ENCODE measurements around the gene OSCP1. TPM values are rescaled to one million over a fixed set of nuclear protein-coding genes. Genes with fewer than 3 reads are reported as not detected.

The OSCP1 gene
- total and polyA plus RNA-seq, 4 donors = 20.0 to 27.9 (median 22.7) TPM

- H3K36me3 ChIP-seq (ENCODE audit: control insufficient read depth, insufficient read depth, low read length) = no peaks in the 10 kb centered on the region
- H3K4me3 ChIP-seq (ENCODE audit: low read depth, low read length) = no peak overlapping the region
- H3K27me3 ChIP-seq (ENCODE audit: control insufficient read depth, insufficient read depth, low read length) = no peaks in the 10 kb centered on the region
- H3K27ac ChIP-seq (ENCODE audit: low read depth, low read length) = no peak overlapping the region
- peaks cover 13% of the 10 kb centered on the region for H3K4me1 ChIP-seq (ENCODE audit: control insufficient read depth, insufficient read depth, low read length)
- no CpG with 5 or more reads among the region's 7 CpGs for WGBS (ENCODE audit: insufficient coverage)
- DNase-seq (ENCODE audit: low read depth in 4 of 6, low spot score in 6 of 6) = peak in 1 of 6 donors; percentile 76
- H3K9me3 ChIP-seq (ENCODE audit: control insufficient read depth, insufficient read depth, low read length) = no peaks in the 10 kb centered on the region
Observed at GRCh38 chr1:36475910-36476604, 25.8 kb upstream of the OSCP1 start.

DNA sequence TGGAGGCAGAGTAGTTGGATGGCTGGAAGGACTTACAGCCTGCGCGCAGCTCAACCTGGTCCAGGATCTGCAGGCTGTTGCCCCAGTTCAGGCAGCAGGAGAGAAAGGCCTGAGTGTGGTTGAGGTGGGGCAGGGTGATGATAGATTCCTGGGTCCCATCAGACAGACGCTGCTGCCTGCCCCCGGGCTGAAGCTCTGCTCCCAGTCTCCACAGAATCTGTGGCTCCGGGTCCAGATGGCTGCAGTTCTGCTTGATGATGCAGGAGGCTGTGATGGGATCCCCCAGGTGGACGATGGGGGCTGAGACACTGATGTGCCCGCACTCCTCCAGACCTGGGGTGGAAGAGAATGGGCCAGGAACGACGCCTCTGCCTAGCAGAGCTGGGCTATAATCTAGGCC is 25.1 kb upstream of the OSCP1 start:
- WGBS (ENCODE audit: insufficient coverage) = 69% methylated on average over 6 of the region's 9 CpGs
- peaks cover 13% of the 10 kb centered on the region for H3K4me1 ChIP-seq (ENCODE audit: control insufficient read depth, insufficient read depth, low read length)

GRCh38 chr1:36472656-36473055 is 22.4 kb upstream of the OSCP1 start:
- 73% methylated on average over 6 of the region's 6 CpGs for WGBS (ENCODE audit: insufficient coverage)
- H3K9me3 ChIP-seq (ENCODE audit: control insufficient read depth, insufficient read depth, low read length) = no peaks in the 10 kb centered on the region
- DNase-seq (ENCODE audit: low read depth in 4 of 6, low spot score in 6 of 6) = no peak
- H3K27ac ChIP-seq (ENCODE audit: low read depth, low read length) = no peak overlapping the region
- no peaks in the 10 kb centered on the region for H3K27me3 ChIP-seq (ENCODE audit: control insufficient read depth, insufficient read depth, low read length)
- H3K4me3 ChIP-seq (ENCODE audit: low read depth, low read length) = no peak overlapping the region
- no peaks in the 10 kb centered on the region for H3K36me3 ChIP-seq (ENCODE audit: control insufficient read depth, insufficient read depth, low read length)
- peaks cover 13% of the 10 kb centered on the region for H3K4me1 ChIP-seq (ENCODE audit: control insufficient read depth, insufficient read depth, low read length)

More for the DNA sequence above, 25.1 kb upstream of the OSCP1 start:
- Histone ChIP-seq H3K27me3 (ENCODE audit: control insufficient read depth, insufficient read depth, low read length) (no peaks in the 10 kb centered on the region), H3K36me3 (ENCODE audit: control insufficient read depth, insufficient read depth, low read length) (no peaks in the 10 kb centered on the region), H3K9me3 (ENCODE audit: control insufficient read depth, insufficient read depth, low read length) (no peaks in the 10 kb centered on the region), H3K4me3 (ENCODE audit: low read depth, low read length) (no peak overlapping the region), H3K27ac (ENCODE audit: low read depth, low read length) (no peak overlapping the region)
- peak in 1 of 6 donors; percentile 31 for DNase-seq (ENCODE audit: low read depth in 4 of 6, low spot score in 6 of 6)

DNA sequence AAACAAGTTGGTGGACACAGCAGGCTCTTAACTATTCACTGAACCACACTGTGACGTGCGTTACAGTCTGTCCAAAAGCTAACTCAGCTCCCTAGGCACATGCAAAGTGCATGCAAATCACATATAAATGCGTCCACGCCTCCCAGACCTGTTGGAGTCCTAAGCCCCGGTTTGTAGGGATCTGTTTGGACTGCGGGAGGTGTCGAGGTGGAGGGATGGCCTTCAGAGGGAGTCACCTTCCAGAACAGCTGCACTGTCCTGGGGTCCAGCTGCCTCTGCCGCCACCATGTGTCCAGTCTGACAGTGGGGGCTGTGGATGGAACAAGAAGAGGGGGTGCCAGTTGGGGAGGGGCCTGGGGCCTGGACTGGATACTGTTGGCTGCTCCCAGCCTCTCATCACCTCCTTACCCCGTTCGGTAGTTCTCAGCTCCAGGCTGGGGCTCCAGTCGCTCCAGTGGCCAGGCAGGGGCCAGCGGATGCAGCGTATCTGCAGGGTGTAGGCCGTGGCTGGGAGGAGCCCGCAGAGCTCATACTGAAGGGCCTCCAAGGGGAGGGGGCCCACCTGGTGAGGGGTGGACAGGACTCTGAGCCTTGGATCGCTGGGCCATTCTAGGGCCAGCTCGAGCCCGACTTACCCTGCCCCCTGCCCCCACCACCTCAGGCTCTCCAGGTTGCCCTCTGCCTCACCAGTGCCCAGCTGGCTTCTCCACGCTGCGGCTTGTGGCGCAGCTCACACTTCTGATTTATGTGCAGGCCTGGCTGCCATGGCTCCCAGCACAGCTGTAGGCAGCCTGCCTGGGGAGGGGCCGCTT is 21.8 kb upstream of the OSCP1 start:
- Histone ChIP-seq H3K27me3 (ENCODE audit: control insufficient read depth, insufficient read depth, low read length) (no peaks in the 10 kb centered on the region), H3K4me3 (ENCODE audit: low read depth, low read length) (no peak overlapping the region), H3K36me3 (ENCODE audit: control insufficient read depth, insufficient read depth, low read length) (no peaks in the 10 kb centered on the region), H3K4me1 (ENCODE audit: control insufficient read depth, insufficient read depth, low read length) (peaks cover 13% of the 10 kb centered on the region), H3K27ac (ENCODE audit: low read depth, low read length) (no peak overlapping the region), H3K9me3 (ENCODE audit: control insufficient read depth, insufficient read depth, low read length) (no peaks in the 10 kb centered on the region)
- DNase-seq (ENCODE audit: low read depth in 4 of 6, low spot score in 6 of 6) = peak in 1 of 6 donors; percentile 25
- 43% methylated on average over 14 of the region's 22 CpGs for WGBS (ENCODE audit: insufficient coverage)

DNA sequence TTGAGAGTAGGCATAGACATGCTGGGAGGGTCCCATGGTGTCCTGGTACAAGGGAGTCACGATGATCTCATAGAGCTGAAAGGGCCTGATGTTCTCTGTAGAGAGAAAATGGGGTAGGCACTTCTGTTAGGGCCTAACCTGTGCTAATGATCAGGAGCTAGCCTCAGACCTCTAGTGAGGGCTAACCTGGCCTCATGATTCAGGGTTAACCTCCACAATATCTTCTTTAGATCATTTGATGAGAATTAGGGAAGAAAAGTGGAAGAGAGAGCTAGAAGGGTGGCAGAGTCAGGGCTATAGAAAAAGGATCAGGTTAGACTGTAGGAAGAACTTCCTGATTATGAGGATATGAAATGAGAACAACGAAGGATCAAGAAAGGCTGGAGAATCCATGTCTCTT is 18.9 kb upstream of the OSCP1 start:
- Histone ChIP-seq H3K27me3 (ENCODE audit: control insufficient read depth, insufficient read depth, low read length) (no peaks in the 10 kb centered on the region), H3K4me1 (ENCODE audit: control insufficient read depth, insufficient read depth, low read length) (peaks cover 7% of the 10 kb centered on the region), H3K9me3 (ENCODE audit: control insufficient read depth, insufficient read depth, low read length) (no peaks in the 10 kb centered on the region), H3K4me3 (ENCODE audit: low read depth, low read length) (no peak overlapping the region), H3K36me3 (ENCODE audit: control insufficient read depth, insufficient read depth, low read length) (no peaks in the 10 kb centered on the region), H3K27ac (ENCODE audit: low read depth, low read length) (no peak overlapping the region)
- DNase-seq (ENCODE audit: low read depth in 4 of 6, low spot score in 6 of 6) = no peak
- 100% methylated on average over 1 of the region's 2 CpGs for WGBS (ENCODE audit: insufficient coverage)

- Histone ChIP-seq H3K27ac (ENCODE audit: low read depth, low read length) (no peak overlapping the region), H3K4me1 (ENCODE audit: control insufficient read depth, insufficient read depth, low read length) (peaks cover 15% of the 10 kb centered on the region), H3K4me3 (ENCODE audit: low read depth, low read length) (no peak overlapping the region), H3K36me3 (ENCODE audit: control insufficient read depth, insufficient read depth, low read length) (no peaks in the 10 kb centered on the region), H3K27me3 (ENCODE audit: control insufficient read depth, insufficient read depth, low read length) (no peaks in the 10 kb centered on the region), H3K9me3 (ENCODE audit: control insufficient read depth, insufficient read depth, low read length) (no peaks in the 10 kb centered on the region)
- DNase-seq (ENCODE audit: low read depth in 4 of 6, low spot score in 6 of 6) = no peak
- 89% methylated on average over 8 of the region's 10 CpGs for WGBS (ENCODE audit: insufficient coverage)
Observed at GRCh38 chr1:36467700-36468455, 17.6 kb upstream of the OSCP1 start.

- no peak overlapping the region for H3K4me3 ChIP-seq (ENCODE audit: low read depth, low read length)
- peaks cover 10% of the 10 kb centered on the region for H3K4me1 ChIP-seq (ENCODE audit: control insufficient read depth, insufficient read depth, low read length)
- H3K36me3 ChIP-seq (ENCODE audit: control insufficient read depth, insufficient read depth, low read length) = no peaks in the 10 kb centered on the region
- H3K9me3 ChIP-seq (ENCODE audit: control insufficient read depth, insufficient read depth, low read length) = no peaks in the 10 kb centered on the region
- H3K27ac ChIP-seq (ENCODE audit: low read depth, low read length) = no peak overlapping the region
- DNase-seq (ENCODE audit: low read depth in 4 of 6, low spot score in 6 of 6) = no peak
- no peaks in the 10 kb centered on the region for H3K27me3 ChIP-seq (ENCODE audit: control insufficient read depth, insufficient read depth, low read length)
- 93% methylated on average over 3 of the region's 4 CpGs for WGBS (ENCODE audit: insufficient coverage)
Observed at GRCh38 chr1:36467027-36467410, 16.8 kb upstream of the OSCP1 start.

DNA sequence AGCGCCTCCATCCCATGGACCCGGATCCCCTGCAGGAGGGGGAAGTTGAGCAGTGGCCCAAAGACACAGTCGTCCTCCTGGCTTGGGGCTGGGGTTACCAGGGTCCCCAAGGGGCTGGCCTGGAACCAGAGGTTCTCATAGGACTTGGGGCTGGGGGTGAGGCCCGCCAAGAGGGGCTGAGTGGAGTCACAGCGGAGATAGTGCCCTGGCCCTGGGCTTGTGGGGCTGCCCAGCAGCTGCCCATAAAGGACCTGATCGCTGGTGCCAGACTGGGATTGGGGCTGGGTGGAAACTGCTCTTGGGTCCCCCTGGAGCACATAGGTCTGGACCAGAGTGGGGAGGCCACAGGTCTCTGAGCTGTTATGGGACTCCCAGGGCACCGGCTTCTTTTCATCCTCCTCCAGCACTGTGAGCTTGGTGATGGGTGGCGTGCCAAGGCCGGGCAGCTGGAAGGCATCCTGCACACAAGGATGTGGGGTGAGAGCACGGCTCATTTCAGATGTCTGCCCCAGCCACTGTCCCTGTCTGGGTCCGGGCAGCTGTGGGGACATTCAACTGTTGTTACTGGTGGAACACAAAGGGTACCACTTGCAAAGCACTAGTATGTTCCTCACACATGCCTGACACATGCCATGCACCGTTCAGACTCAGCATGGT is 16.2 kb upstream of the OSCP1 start:
- Histone ChIP-seq H3K4me3 (ENCODE audit: low read depth, low read length) (no peak overlapping the region), H3K4me1 (ENCODE audit: control insufficient read depth, insufficient read depth, low read length) (peaks cover 8% of the 10 kb centered on the region), H3K27me3 (ENCODE audit: control insufficient read depth, insufficient read depth, low read length) (no peaks in the 10 kb centered on the region), H3K36me3 (ENCODE audit: control insufficient read depth, insufficient read depth, low read length) (no peaks in the 10 kb centered on the region), H3K27ac (ENCODE audit: low read depth, low read length) (no peak overlapping the region), H3K9me3 (ENCODE audit: control insufficient read depth, insufficient read depth, low read length) (no peaks in the 10 kb centered on the region)
- 86% methylated on average over 12 of the region's 12 CpGs for WGBS (ENCODE audit: insufficient coverage)
- no peak for DNase-seq (ENCODE audit: low read depth in 4 of 6, low spot score in 6 of 6)

DNA sequence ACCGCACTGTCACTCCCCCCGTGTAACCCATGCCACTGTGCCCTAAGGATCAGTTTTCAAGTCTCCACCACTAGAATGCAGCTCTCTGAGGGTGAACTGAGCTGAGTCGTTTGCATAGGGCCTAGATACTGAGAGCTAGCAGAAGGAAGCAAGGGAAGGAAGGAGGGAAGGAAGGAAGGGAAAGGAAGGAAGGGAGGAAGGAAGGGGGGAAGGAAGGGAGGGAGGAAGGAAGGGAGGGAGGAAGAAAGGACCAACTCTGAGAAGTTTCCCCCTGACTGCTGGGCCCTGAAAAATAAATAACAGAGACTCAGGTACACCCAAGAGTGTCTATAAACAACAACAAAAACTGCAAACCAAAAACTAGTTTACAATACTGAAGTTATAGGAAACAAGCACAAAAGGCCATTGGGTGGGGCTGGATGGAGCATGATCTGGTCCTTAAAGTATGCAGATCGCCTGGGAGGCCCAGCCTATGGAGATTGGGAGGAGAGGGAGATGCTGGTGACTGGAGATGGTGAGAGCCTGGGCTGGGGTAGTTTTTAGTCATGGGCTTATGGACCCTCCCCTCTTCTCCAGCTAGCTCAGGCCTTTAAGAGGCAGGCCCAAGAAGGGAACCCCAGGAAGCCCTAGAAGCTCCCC is 15.6 kb upstream of the OSCP1 start:
- peaks cover 6% of the 10 kb centered on the region for H3K36me3 ChIP-seq (ENCODE audit: control insufficient read depth, insufficient read depth, low read length)
- peaks cover 8% of the 10 kb centered on the region for H3K4me1 ChIP-seq (ENCODE audit: control insufficient read depth, insufficient read depth, low read length)
- DNase-seq (ENCODE audit: low read depth in 4 of 6, low spot score in 6 of 6) = no peak
- no peaks in the 10 kb centered on the region for H3K9me3 ChIP-seq (ENCODE audit: control insufficient read depth, insufficient read depth, low read length)
- no peaks in the 10 kb centered on the region for H3K27me3 ChIP-seq (ENCODE audit: control insufficient read depth, insufficient read depth, low read length)
- WGBS (ENCODE audit: insufficient coverage) = no CpG with 5 or more reads among the region's 4 CpGs
- no peak overlapping the region for H3K27ac ChIP-seq (ENCODE audit: low read depth, low read length)
- no peak overlapping the region for H3K4me3 ChIP-seq (ENCODE audit: low read depth, low read length)

All from spinal cord (tissue), 10 donors.